HG02678 (cell line): ENCODE data around the gene HYCC2.
"Not testable (repeated sequence)": the region's sequence is repeated elsewhere in the genome, so short reads cannot be mapped to it uniquely, and the experiment has no call there.

Experiments used
- ATAC-seq: cut with Tn5 transposase; IDR thresholded peaks from one replicate; pipeline ENCODE4 v1.9.1; 2021; ENCODE audit warnings: mild to moderate bottlenecking, moderate library complexity; ENCODE audit not compliant: unreplicated experiment

HYCC2 gene

GRCh38 chr2:201071479-201072200 is at the start of gene HYCC2, which contains the start of gene NDUFB3:
HYCC2 (minus strand) TSS chr2:201071671; CDS start chr2:201024009, 47,662 bp downstream.
NDUFB3 (plus strand) TSS chr2:201072001; CDS start chr2:201078883, 6,882 bp downstream.
- ATAC-seq: peak; percentile 98

- ATAC-seq: no peak
Observed at GRCh38 chr2:201118961-201119854, 47.7 kb upstream of the HYCC2 start.

- peak; percentile 54 for ATAC-seq
Observed at GRCh38 chr2:201118121-201118960, 46.9 kb upstream of the HYCC2 start.

- ATAC-seq: not testable (repeated sequence)
Observed at GRCh38 chr2:201117735-201118094, 46.2 kb upstream of the HYCC2 start.

- peak; percentile 12 for ATAC-seq
Observed at GRCh38 chr2:201116959-201117734, 45.7 kb upstream of the HYCC2 start.

- ATAC-seq: peak; percentile 36
Observed at GRCh38 chr2:201116115-201116958, 44.9 kb upstream of the HYCC2 start, which contains the start of gene CFLAR. CFLAR (plus strand) TSS chr2:201116164; CDS start chr2:201129866, 13,702 bp downstream.

GRCh38 chr2:201114846-201115245 is 43.4 kb upstream of the HYCC2 start:
- no peak for ATAC-seq

- ATAC-seq: no peak
Observed at GRCh38 chr2:201114350-201114749, 42.9 kb upstream of the HYCC2 start.

GRCh38 chr2:201111096-201111495 is 39.6 kb upstream of the HYCC2 start:
- ATAC-seq: no peak

GRCh38 chr2:201110615-201111014 is 39.1 kb upstream of the HYCC2 start:
- no peak for ATAC-seq

GRCh38 chr2:201109186-201109585 is 37.7 kb upstream of the HYCC2 start:
- ATAC-seq: no peak

- ATAC-seq: no peak
Observed at GRCh38 chr2:201108341-201108740, 36.9 kb upstream of the HYCC2 start.

- ATAC-seq: no peak
Observed at GRCh38 chr2:201107624-201108023, 36.2 kb upstream of the HYCC2 start.

GRCh38 chr2:201105759-201106158 is 34.3 kb upstream of the HYCC2 start:
- no peak for ATAC-seq

- no peak for ATAC-seq
Observed at GRCh38 chr2:201100497-201100896, 29.0 kb upstream of the HYCC2 start.

- no peak for ATAC-seq
Observed at GRCh38 chr2:201093573-201093972, 22.1 kb upstream of the HYCC2 start.

- ATAC-seq: no peak
Observed at GRCh38 chr2:201090574-201090973, 19.1 kb upstream of the HYCC2 start.

GRCh38 chr2:201084863-201085262 is 13.4 kb upstream of the HYCC2 start:
- no peak for ATAC-seq

GRCh38 chr2:201074996-201075395 is 3.5 kb upstream of the HYCC2 start:
- ATAC-seq: no peak
